T-cell (primary cell): Measurements from ENCODE around the gene HTRA1. TPM values are rescaled to one million over a fixed set of nuclear protein-coding genes. Genes with fewer than 3 reads are reported as not detected.
A peak's percentile ranks its signal among the peaks of the same experiment; 100 is the strongest.

Source experiments
- ATAC-seq, 4 experiments: fragments of 200-7000 bp in 3 of 4; fragments of 150-1000 bp in 1 of 4; cut with Tn5 transposase; replicated peaks in 1 of 4; 1 replicate in 3 of 4; 2 replicates in 1 of 4; pipeline ENCODE4 v1.10.0; 2021; ENCODE audit warnings: moderate library complexity in 3 of 4, mild to moderate bottlenecking in 2 of 4, moderate number of reproducible peaks in 1 of 4
- CTCF ChIA-PET, 2 donors: fragments of 300-600 bp; sonication (Branson Sonifier 250); formaldehyde crosslinking; loops; one replicate each; lab custom pipeline; 2022; ENCODE audit warnings: antibody characterized with exemption in 2 of 2; lab: Charles Lee
- POLR2A ChIA-PET, 2 donors: fragments of 300-600 bp; sonication (Branson Sonifier 250); formaldehyde crosslinking; loops; one replicate each; lab custom pipeline; 2022; ENCODE audit warnings: antibody characterized with exemption in 2 of 2; lab: Charles Lee
- DNase-seq, 35 experiments: peaks; one replicate each; pipeline versions ENCODE4 v3.0.0 to v3.0.0-alpha.2; 2013 to 2023
- H3K27ac ChIP-seq: one replicate; pipeline ENCODE4 v1.5.1; 2013; ENCODE audit warnings: low read length
- H3K27me3 ChIP-seq, 2 experiments: replicated peaks in 1 of 2; 1 replicate in 1 of 2; 2 replicates in 1 of 2; pipeline versions ENCODE4 v1.6.1 to v1.7.0; 2013; ENCODE audit warnings: low read length in 1 of 2, mixed read lengths in 1 of 2; ENCODE audit not compliant: control insufficient read depth in 2 of 2, insufficient read depth in 2 of 2; ENCODE audit errors: extremely low read depth in 1 of 2
- H3K36me3 ChIP-seq, 2 donors: 1 replicate in 1 of 2; 2 replicates in 1 of 2; pipeline versions ENCODE4 v1.6.1 to v1.7.0; 2013; ENCODE audit warnings: low read length in 1 of 2; ENCODE audit not compliant: control insufficient read depth in 2 of 2, insufficient read depth in 1 of 2; ENCODE audit errors: extremely low read depth in 1 of 2
- H3K4me1 ChIP-seq, 2 experiments: 1 replicate in 1 of 2; 2 replicates in 1 of 2; pipeline versions ENCODE4 v1.6.1 to v1.7.0; 2013; ENCODE audit warnings: low read length in 2 of 2, mixed read lengths in 1 of 2; ENCODE audit not compliant: insufficient read depth in 2 of 2, control insufficient read depth in 1 of 2; ENCODE audit errors: extremely low read depth in 1 of 2
- H3K4me3 ChIP-seq, 2 donors: 1 replicate in 1 of 2; 2 replicates in 1 of 2; pipeline versions ENCODE4 v1.5.1 to v1.7.0; 2013; ENCODE audit warnings: mild to moderate bottlenecking in 2 of 2, low read length in 1 of 2, moderate library complexity in 1 of 2; ENCODE audit not compliant: control insufficient read depth in 1 of 2; ENCODE audit errors: extremely low read depth in 1 of 2
- H3K9me3 ChIP-seq: 2 replicates; pipeline ENCODE4 v1.7.0; 2013
- H3K27ac Mint-ChIP-seq, 2 donors: one replicate each; pipeline ENCODE4 v1.8.0; 2020 to 2021; ENCODE audit warnings: mild to moderate bottlenecking in 2 of 2, mixed read lengths in 2 of 2
- H3K27me3 Mint-ChIP-seq, 2 donors: one replicate each; pipeline ENCODE4 v1.8.0; 2021 to 2022; ENCODE audit warnings: mixed read lengths in 2 of 2
- H3K36me3 Mint-ChIP-seq: one replicate; pipeline ENCODE4 v1.8.0; 2021; ENCODE audit warnings: mixed read lengths
- H3K4me1 Mint-ChIP-seq, 3 donors: one replicate each; pipeline ENCODE4 v1.8.0; 2020 to 2022; ENCODE audit warnings: mixed read lengths in 3 of 3, mild to moderate bottlenecking in 1 of 3
- H3K4me3 Mint-ChIP-seq, 3 donors: one replicate each; pipeline ENCODE4 v1.8.0; 2020 to 2022; ENCODE audit warnings: mild to moderate bottlenecking in 3 of 3, mixed read lengths in 3 of 3, moderate library complexity in 3 of 3
- H3K9me3 Mint-ChIP-seq, 3 donors: one replicate each; pipeline ENCODE4 v1.8.0; 2020 to 2022; ENCODE audit warnings: mixed read lengths in 3 of 3
- WGBS: methylation state at CpG from one replicate; pipeline ENCODE4 v1.1.5; 2013; ENCODE audit warnings: missing lambda C conversion rate; ENCODE audit not compliant: insufficient coverage; 5-methylcytosine and 5-hydroxymethylcytosine counted together
- total RNA-seq, 35 experiments: library from RNA in 6 of 35; stranded (reverse) in 6 of 35; fragments of 120-200 nt in 1 of 35; gene quantifications; one replicate each; pipeline versions ENCODE4 v1.2.1 to v1.2.4 and lab custom pipeline; 2013 to 2026

HTRA1 gene
- total RNA-seq, 5 donors from 2014 or later (not counting 1 experiment from before 2014, with no cell fraction given): 0.51 to 0.56 (median 0.55) TPM; not detected in 2

- no peaks in the 10 kb centered on the region for H3K36me3 ChIP-seq
- ATAC-seq (peak; percentile 37 to 58 (median 49)), DNase-seq (peak in 25 of 35 experiments; percentile 5 to 44 (median 17))
- Mint-ChIP-seq H3K4me1 (peaks cover 27 to 40% (median 31%) of the 10 kb centered on the region in 3 donors), H3K27me3 (peaks cover 6 to 17% of the 10 kb centered on the region in 2 donors), H3K36me3 (no peaks in the 10 kb centered on the region), H3K4me3 (peak overlapping the region in 1 of 3 donors; percentile 55), H3K9me3 (no peaks in the 10 kb centered on the region), H3K27ac (peak overlapping the region; percentile 39 to 69)
- ChIA-PET CTCF (interaction anchor here in 1 of 2 donors (0.5 kb wide), 1 partner anchor 96 kb away, joined by 3 read pairs; no protein-coding TSS in a partner anchor), POLR2A (interaction anchor here in 1 of 2 donors (0.6 kb wide), 1 partner anchor 295 kb away, joined by 3 read pairs; no protein-coding TSS in a partner anchor)
- H3K27me3 ChIP-seq: peaks cover 0 to 11% of the 10 kb centered on the region in 2 experiments
- peaks cover 0 to 25% of the 10 kb centered on the region in 2 experiments for H3K4me1 ChIP-seq
- WGBS: 3% methylated on average over 5 of the region's 5 CpGs
- H3K9me3 ChIP-seq: no peaks in the 10 kb centered on the region
- no peak overlapping the region for H3K27ac ChIP-seq
- H3K4me3 ChIP-seq: no peak overlapping the region
These were observed 97.1 kb downstream of the HTRA1 start for GRCh38 chr10:122558452-122558851.

- H3K36me3 Mint-ChIP-seq: no peaks in the 10 kb centered on the region
- peaks cover 0 to 17% of the 10 kb centered on the region in 2 experiments for H3K27me3 ChIP-seq
- H3K4me3 ChIP-seq: no peak overlapping the region
- no peak overlapping the region for H3K27ac ChIP-seq
- CTCF ChIA-PET: no interaction called here
- ATAC-seq (peak in 2 of 4 experiments; percentile 35 to 38), DNase-seq (no peak)
- H3K27ac Mint-ChIP-seq: peak overlapping the region in 1 of 2 donors; percentile 13
- no peaks in the 10 kb centered on the region for H3K9me3 ChIP-seq
- H3K9me3 Mint-ChIP-seq: no peaks in the 10 kb centered on the region
- H3K4me1 ChIP-seq: peaks cover 0 to 25% of the 10 kb centered on the region in 2 experiments
- peaks cover 27 to 40% (median 31%) of the 10 kb centered on the region in 3 donors for H3K4me1 Mint-ChIP-seq
- no peaks in the 10 kb centered on the region for H3K36me3 ChIP-seq
- peak overlapping the region in 1 of 3 donors; percentile 55 for H3K4me3 Mint-ChIP-seq
- POLR2A ChIA-PET: no interaction called here
- peaks cover 13 to 23% of the 10 kb centered on the region in 2 donors for H3K27me3 Mint-ChIP-seq
- WGBS: 88% methylated on average over 1 of the region's 2 CpGs
These were observed 97.9 kb downstream of the HTRA1 start for GRCh38 chr10:122559228-122559627.

DNA sequence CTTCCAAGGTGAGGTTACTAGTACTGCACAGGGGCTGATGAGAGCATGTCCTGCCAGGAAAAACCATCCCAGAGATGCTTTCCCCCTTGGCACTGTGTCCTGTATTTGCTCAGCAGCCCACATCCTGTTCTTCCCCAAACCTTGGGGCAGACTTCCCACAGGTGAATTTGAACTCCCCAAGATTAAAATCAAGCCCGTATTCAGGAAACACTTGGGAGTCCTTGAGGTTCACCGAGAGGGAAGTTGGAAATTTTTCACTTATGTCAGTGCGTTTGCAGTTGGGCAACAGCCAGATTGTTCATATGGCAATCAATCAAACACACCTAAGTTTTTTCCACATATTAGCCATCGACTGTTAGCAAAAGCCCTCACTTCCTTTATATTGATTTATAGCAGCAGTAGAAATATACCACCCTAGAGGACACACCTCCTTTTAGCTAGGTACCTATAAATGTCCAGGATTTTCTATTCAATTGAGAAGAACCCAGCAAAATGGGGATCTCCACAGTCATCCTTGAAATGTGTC lies 99.0 kb downstream of the HTRA1 start, which contains the start of gene DMBT1:
Gene DMBT1 (plus strand): TSS at position 476 of the 526 bp plus-strand sequence. CDS start 17 bp downstream, at position 493.
- Mint-ChIP-seq H3K36me3 (no peaks in the 10 kb centered on the region), H3K4me3 (no peak within 1 kb of the TSS), H3K4me1 (peaks cover 28 to 40% (median 31%) of the 10 kb centered on the region in 3 donors), H3K27ac (no peak within 1 kb of the TSS), H3K27me3 (peaks cover 14 to 23% of the 10 kb centered on the region in 2 donors), H3K9me3 (no peaks in the 10 kb centered on the region)
- Histone ChIP-seq H3K27me3 (peaks cover 0 to 18% of the 10 kb centered on the region in 2 experiments), H3K9me3 (no peaks in the 10 kb centered on the region), H3K27ac (no peak within 1 kb of the TSS), H3K36me3 (no peaks in the 10 kb centered on the region), H3K4me1 (peaks cover 0 to 25% of the 10 kb centered on the region in 2 experiments), H3K4me3 (no peak within 1 kb of the TSS)
- ATAC-seq (no peak), DNase-seq (no peak)
- WGBS: no CpG with 5 or more reads among the region's 4 CpGs
- ChIA-PET CTCF (no interaction called here), POLR2A (no interaction called here)

DNA sequence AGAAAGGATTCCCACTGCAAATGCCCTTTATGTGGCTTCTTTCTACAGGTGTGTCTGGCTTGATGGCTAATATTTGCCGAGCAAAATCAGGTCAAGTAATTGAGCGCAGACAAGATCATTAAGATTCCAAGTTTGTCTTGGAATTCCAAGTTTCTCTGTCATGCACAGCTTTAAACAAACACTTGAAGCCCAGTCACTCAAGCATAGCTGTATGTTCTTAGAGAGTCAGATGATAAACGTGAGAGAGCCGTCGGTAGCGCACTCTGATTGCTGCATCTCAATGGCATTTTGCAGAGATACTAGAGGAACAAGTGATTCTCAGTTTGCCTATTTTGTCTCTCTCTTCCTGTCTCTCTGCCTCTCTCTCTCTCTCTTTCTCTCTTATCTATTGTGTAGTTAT lies 99.9 kb downstream of the HTRA1 start:
- no peak overlapping the region for H3K4me3 ChIP-seq
- H3K9me3 Mint-ChIP-seq: no peaks in the 10 kb centered on the region
- CTCF ChIA-PET: interaction anchor here in 1 of 2 donors (0.6 kb wide), 1 partner anchor 262 kb away, joined by 3 read pairs; no protein-coding TSS in a partner anchor
- ATAC-seq (no peak), DNase-seq (no peak)
- no peaks in the 10 kb centered on the region for H3K9me3 ChIP-seq
- no peak overlapping the region for H3K27ac ChIP-seq
- H3K4me1 ChIP-seq: peaks cover 0 to 31% of the 10 kb centered on the region in 2 experiments
- peaks cover 14 to 20% of the 10 kb centered on the region in 2 donors for H3K27me3 Mint-ChIP-seq
- H3K36me3 ChIP-seq: no peaks in the 10 kb centered on the region
- H3K27me3 ChIP-seq: peaks cover 0 to 17% of the 10 kb centered on the region in 2 experiments
- no peaks in the 10 kb centered on the region for H3K36me3 Mint-ChIP-seq
- no peak overlapping the region for H3K4me3 Mint-ChIP-seq
- POLR2A ChIA-PET: no interaction called here
- no peak overlapping the region for H3K27ac Mint-ChIP-seq
- peaks cover 31 to 45% (median 36%) of the 10 kb centered on the region in 3 donors for H3K4me1 Mint-ChIP-seq
- 80% methylated on average over 2 of the region's 6 CpGs for WGBS

DNA sequence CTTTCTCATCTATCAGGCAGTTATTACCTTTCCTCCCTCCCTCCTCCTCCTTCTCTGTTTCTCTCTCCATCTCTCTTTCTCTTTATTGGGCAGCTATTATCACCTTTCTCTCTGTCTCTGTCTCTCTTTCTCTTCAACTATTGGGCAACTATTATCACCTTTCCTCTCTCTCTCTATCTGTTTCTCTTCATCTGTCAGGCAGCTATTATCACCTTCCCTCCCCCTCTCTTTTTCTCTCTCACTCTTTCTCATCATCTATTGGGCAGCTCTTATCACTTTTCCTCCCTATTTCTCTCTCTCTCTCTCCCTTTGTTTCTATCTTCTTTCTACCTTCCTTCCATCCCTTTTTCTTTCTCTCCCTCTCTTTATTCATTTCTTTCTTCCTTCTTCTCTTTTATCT lies 100.4 kb downstream of the HTRA1 start:
- ChIA-PET POLR2A (no interaction called here), CTCF (interaction anchor here in 1 of 2 donors (0.6 kb wide), 1 partner anchor 263 kb away, joined by 3 read pairs; no protein-coding TSS in a partner anchor)
- H3K27me3 ChIP-seq: peaks cover 0 to 12% of the 10 kb centered on the region in 2 experiments
- no peak overlapping the region for H3K4me3 Mint-ChIP-seq
- H3K4me1 Mint-ChIP-seq: peaks cover 31 to 45% (median 36%) of the 10 kb centered on the region in 3 donors
- H3K9me3 Mint-ChIP-seq: no peaks in the 10 kb centered on the region
- no peaks in the 10 kb centered on the region for H3K36me3 Mint-ChIP-seq
- H3K27me3 Mint-ChIP-seq: peaks cover 14 to 18% of the 10 kb centered on the region in 2 donors
- ATAC-seq (no peak), DNase-seq (no peak)
- H3K4me3 ChIP-seq: no peak overlapping the region
- peaks cover 0 to 31% of the 10 kb centered on the region in 2 experiments for H3K4me1 ChIP-seq
- H3K9me3 ChIP-seq: no peaks in the 10 kb centered on the region
- no peaks in the 10 kb centered on the region for H3K36me3 ChIP-seq
- H3K27ac ChIP-seq: no peak overlapping the region
- H3K27ac Mint-ChIP-seq: peak overlapping the region in 1 of 2 donors; percentile 21
